Mesenchymal stem cell (in vitro differentiated cells and primary cell): ENCODE results near the gene FMO5. TPM values are rescaled to one million over a fixed set of nuclear protein-coding genes. Genes with fewer than 3 reads are reported as not detected.

Experiments
- DNase-seq: peaks from one replicate; pipeline ENCODE4 v3.0.0-alpha.2; 2013
- H2AFZ ChIP-seq: one replicate; pipeline ENCODE4 v1.6.1; 2013; ENCODE audit warnings: low read depth, mild to moderate bottlenecking, control low read depth, inconsistent platforms, low read length, moderate library complexity
- H2AK5ac ChIP-seq: 2 replicates; pipeline ENCODE4 v1.6.1; 2013; ENCODE audit warnings: low read length, moderate library complexity, mild to moderate bottlenecking, inconsistent platforms; ENCODE audit not compliant: severe bottlenecking
- H2BK120ac ChIP-seq: one replicate; pipeline ENCODE4 v1.6.1; 2013; ENCODE audit warnings: low read depth, mild to moderate bottlenecking, inconsistent platforms, low read length, moderate library complexity
- H2BK12ac ChIP-seq, 2 experiments: one replicate each; pipeline ENCODE4 v1.6.1; 2013; ENCODE audit warnings: inconsistent platforms in 2 of 2, low read length in 2 of 2, mild to moderate bottlenecking in 2 of 2, moderate library complexity in 2 of 2, control low read depth in 1 of 2
- H2BK15ac ChIP-seq: one replicate; pipeline ENCODE4 v1.6.1; 2013; ENCODE audit warnings: mild to moderate bottlenecking, low read depth, inconsistent platforms; ENCODE audit not compliant: poor library complexity, severe bottlenecking
- H2BK5ac ChIP-seq: 2 replicates; pipeline ENCODE4 v1.6.1; 2013; ENCODE audit warnings: low read depth, mild to moderate bottlenecking, low read length, control low read depth, inconsistent platforms; ENCODE audit not compliant: poor library complexity, severe bottlenecking
- H3K14ac ChIP-seq, 2 experiments: one replicate each; pipeline ENCODE4 v1.6.1; 2013; ENCODE audit warnings: inconsistent platforms in 2 of 2, low read length in 2 of 2, control low read depth in 1 of 2, mild to moderate bottlenecking in 1 of 2, moderate library complexity in 1 of 2
- H3K18ac ChIP-seq, 2 experiments: one replicate each; pipeline ENCODE4 v1.6.1; 2013; ENCODE audit warnings: inconsistent platforms in 2 of 2, low read length in 2 of 2, control low read depth in 1 of 2, low read depth in 1 of 2, mild to moderate bottlenecking in 1 of 2
- H3K23ac ChIP-seq, 2 experiments: one replicate each; pipeline ENCODE4 v1.6.1; 2013; ENCODE audit warnings: inconsistent platforms in 2 of 2, low read length in 2 of 2, mild to moderate bottlenecking in 2 of 2, moderate library complexity in 2 of 2, control low read depth in 1 of 2
- H3K27ac ChIP-seq: 2 replicates; pipeline ENCODE4 v1.5.1; 2013; ENCODE audit warnings: mild to moderate bottlenecking, moderate library complexity, low read length, control low read depth, inconsistent platforms; ENCODE audit not compliant: poor library complexity, severe bottlenecking
- H3K27me3 ChIP-seq, 2 experiments: 2 replicates each; pipeline versions ENCODE4 v1.6.1 to v1.7.0; 2013; ENCODE audit warnings: low read length in 2 of 2, mild to moderate bottlenecking in 2 of 2, moderate library complexity in 2 of 2, control low read depth in 1 of 2, inconsistent platforms in 1 of 2; ENCODE audit not compliant: control insufficient read depth in 1 of 2, insufficient read depth in 1 of 2
- H3K36me3 ChIP-seq, 2 experiments: 2 replicates each; pipeline versions ENCODE4 v1.6.1 to v1.7.0; 2013; ENCODE audit warnings: low read length in 2 of 2, control low read depth in 1 of 2, inconsistent platforms in 1 of 2, low read depth in 1 of 2, mild to moderate bottlenecking in 1 of 2; ENCODE audit not compliant: insufficient read depth in 2 of 2, control insufficient read depth in 1 of 2
- H3K4ac ChIP-seq, 2 experiments: one replicate each; pipeline ENCODE4 v1.6.1; 2013; ENCODE audit warnings: inconsistent platforms in 2 of 2, low read length in 2 of 2, mild to moderate bottlenecking in 2 of 2, moderate library complexity in 2 of 2, control low read depth in 1 of 2, low read depth in 1 of 2
- H3K4me1 ChIP-seq: 2 replicates; pipeline ENCODE4 v1.6.1; 2013; ENCODE audit warnings: low read depth, low read length, control low read depth; ENCODE audit not compliant: control insufficient read depth, insufficient read depth
- H3K4me2 ChIP-seq: 2 replicates; pipeline ENCODE4 v1.6.1; 2013; ENCODE audit warnings: low read length, mild to moderate bottlenecking, inconsistent platforms; ENCODE audit not compliant: poor library complexity, severe bottlenecking
- H3K4me3 ChIP-seq, 2 experiments: 2 replicates each; pipeline versions ENCODE4 v1.5.1 to v1.7.0; 2013; ENCODE audit warnings: low read length in 2 of 2, mild to moderate bottlenecking in 2 of 2, control low read depth in 1 of 2, low read depth in 1 of 2; ENCODE audit not compliant: insufficient read depth in 1 of 2
- H3K79me1 ChIP-seq: replicated peaks from 2 replicates; pipeline ENCODE4 v1.6.1; 2013; ENCODE audit warnings: mild to moderate bottlenecking, control low read depth, low read length, inconsistent platforms; ENCODE audit not compliant: poor library complexity, severe bottlenecking
- H3K9ac ChIP-seq: 2 replicates; pipeline ENCODE4 v1.7.0; 2013; ENCODE audit warnings: mild to moderate bottlenecking, low read length, moderate library complexity
- H3K9me3 ChIP-seq: 2 replicates; pipeline ENCODE4 v1.7.0; 2013; ENCODE audit warnings: mild to moderate bottlenecking, low read length; ENCODE audit not compliant: control insufficient read depth
- H4K8ac ChIP-seq: one replicate; pipeline ENCODE4 v1.6.1; 2013; ENCODE audit warnings: inconsistent platforms, mild to moderate bottlenecking, low read length, moderate library complexity
- H4K91ac ChIP-seq: one replicate; pipeline ENCODE4 v1.6.1; 2013; ENCODE audit warnings: mild to moderate bottlenecking, low read length, inconsistent platforms
- WGBS: methylation state at CpG from one replicate; pipeline ENCODE4 v1.1.7; 2013; ENCODE audit warnings: mixed read lengths; 5-methylcytosine and 5-hydroxymethylcytosine counted together
- polyA plus RNA-seq, 2 experiments: library from polyadenylated mRNA; stranded (reverse); fragments of 200-250 nt; gene quantifications; one replicate each; pipeline ENCODE4 v1.2.3, GENCODE V29; 2013

The FMO5 gene, protein sequence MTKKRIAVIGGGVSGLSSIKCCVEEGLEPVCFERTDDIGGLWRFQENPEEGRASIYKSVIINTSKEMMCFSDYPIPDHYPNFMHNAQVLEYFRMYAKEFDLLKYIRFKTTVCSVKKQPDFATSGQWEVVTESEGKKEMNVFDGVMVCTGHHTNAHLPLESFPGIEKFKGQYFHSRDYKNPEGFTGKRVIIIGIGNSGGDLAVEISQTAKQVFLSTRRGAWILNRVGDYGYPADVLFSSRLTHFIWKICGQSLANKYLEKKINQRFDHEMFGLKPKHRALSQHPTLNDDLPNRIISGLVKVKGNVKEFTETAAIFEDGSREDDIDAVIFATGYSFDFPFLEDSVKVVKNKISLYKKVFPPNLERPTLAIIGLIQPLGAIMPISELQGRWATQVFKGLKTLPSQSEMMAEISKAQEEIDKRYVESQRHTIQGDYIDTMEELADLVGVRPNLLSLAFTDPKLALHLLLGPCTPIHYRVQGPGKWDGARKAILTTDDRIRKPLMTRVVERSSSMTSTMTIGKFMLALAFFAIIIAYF
- 0.51 TPM for polyA plus RNA-seq (2013, experiment 1 of 2)
- 0.56 TPM for polyA plus RNA-seq (2013, experiment 2 of 2)

DNA sequence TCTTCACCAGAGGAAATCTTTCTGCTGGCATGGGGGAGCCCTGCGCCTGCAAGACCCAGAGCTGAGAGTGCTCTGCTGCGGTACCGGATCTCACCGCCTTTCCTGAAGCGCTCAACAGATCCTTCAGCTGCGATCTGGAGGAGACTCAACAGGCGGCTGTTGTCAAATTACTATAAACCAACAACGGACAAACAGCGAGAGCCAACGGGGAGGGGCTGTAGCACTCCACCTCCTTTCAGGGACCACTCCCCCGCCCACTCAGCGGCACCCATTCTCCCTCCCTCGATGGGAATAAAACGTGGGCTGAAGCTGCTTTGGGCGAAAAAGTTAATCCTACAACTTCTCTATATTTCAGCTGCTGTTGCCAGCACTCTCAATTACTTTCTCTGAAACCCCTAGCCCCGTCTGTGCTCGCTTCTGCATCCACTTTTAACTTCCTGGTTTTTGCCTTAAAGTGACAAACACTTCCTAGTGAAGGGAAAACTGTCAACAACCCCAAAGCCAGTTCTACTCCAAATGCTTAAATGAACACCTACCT is at the start of gene FMO5:
Gene FMO5 (minus strand): TSS at position 147 of the 538 bp plus-strand sequence. CDS start 310 bp downstream, outside the sequence.
- Histone ChIP-seq H3K9ac (peak within 1 kb of the TSS; percentile 89), H2BK120ac (no peak within 1 kb of the TSS), H2AFZ (peak within 1 kb of the TSS; percentile 79), H2BK15ac (no peak within 1 kb of the TSS), H2AK5ac (no peak within 1 kb of the TSS), H3K4me3 (peak within 1 kb of the TSS; percentile 67 to 92), H4K91ac (no peak within 1 kb of the TSS), H3K9me3 (no peaks in the 10 kb centered on the region), H3K36me3 (no peaks in the 10 kb centered on the region), H3K14ac (peak within 1 kb of the TSS in 1 of 2 experiments; percentile 87), H3K27ac (no peak within 1 kb of the TSS), H3K27me3 (no peaks in the 10 kb centered on the region), H3K4me2 (peak within 1 kb of the TSS; percentile 89), H3K79me1 (no peaks in the 10 kb centered on the region), H2BK5ac (no peak within 1 kb of the TSS), H3K4me1 (peaks cover 1% of the 10 kb centered on the region), H3K23ac (no peak within 1 kb of the TSS), H2BK12ac (no peak within 1 kb of the TSS), H3K4ac (peak within 1 kb of the TSS in 1 of 2 experiments; percentile 26), H3K18ac (peak within 1 kb of the TSS in 1 of 2 experiments; percentile 41), H4K8ac (peak within 1 kb of the TSS; percentile 55)
- DNase-seq, result peak; percentile 84
- under 1% methylated on average over 17 of the region's 17 CpGs for WGBS

DNA sequence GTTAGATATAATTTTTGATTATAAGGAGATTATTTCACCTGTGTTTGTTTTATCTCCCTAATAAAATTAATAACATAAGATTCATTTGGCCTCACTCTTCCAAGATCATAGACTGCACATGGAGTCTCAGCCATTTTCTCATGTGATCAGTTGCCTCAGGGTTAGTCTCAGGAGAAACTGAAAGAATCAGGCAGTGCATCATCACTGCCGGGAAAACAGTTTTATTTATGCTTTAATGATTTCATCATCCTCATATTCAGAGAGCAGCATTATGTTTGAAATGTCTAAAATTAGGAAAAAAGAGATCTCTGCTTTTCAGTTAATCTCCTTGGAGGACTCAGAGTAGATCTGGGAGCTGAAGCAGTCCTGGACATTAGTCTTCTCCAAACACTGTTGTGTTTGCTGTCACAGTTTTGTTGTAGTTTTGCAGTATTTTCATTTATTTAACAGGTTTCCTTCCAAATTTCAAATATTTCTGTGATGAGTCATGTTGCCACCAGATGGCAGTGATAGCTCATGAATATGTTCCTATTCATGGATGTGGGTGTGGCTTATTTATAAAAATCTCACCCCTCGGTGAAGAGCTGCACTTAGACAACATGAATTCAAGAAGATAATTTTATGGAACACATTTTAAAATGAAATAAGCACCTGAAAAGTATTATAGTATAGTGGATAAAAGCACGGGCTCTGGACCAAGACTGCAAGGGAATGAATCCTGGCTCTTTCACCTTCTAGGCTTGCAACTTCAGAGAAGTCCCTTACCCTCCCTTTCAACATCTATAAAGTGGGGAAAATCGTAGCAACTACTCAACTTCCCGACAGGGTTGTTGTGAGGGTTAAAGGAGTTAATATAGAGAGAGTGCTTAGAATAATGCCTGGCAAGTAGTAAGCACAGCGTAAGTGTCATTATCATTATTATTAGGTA is 48.5 kb upstream of the FMO5 start:
- 100% methylated on average over 1 of the region's 6 CpGs for WGBS
- Histone ChIP-seq H3K4ac (no peak overlapping the region), H3K27ac (peak overlapping the region; percentile 68), H3K23ac (no peak overlapping the region), H3K79me1 (peaks cover 2% of the 10 kb centered on the region), H3K36me3 (peaks cover 9 to 72% of the 10 kb centered on the region in 2 experiments), H2AFZ (no peak overlapping the region), H3K18ac (no peak overlapping the region), H3K9ac (peak overlapping the region; percentile 88), H2AK5ac (no peak overlapping the region), H3K4me1 (no peaks in the 10 kb centered on the region), H2BK15ac (no peak overlapping the region), H3K4me3 (peak overlapping the region in 1 of 2 experiments; percentile 45), H3K9me3 (no peaks in the 10 kb centered on the region), H3K14ac (no peak overlapping the region), H2BK12ac (no peak overlapping the region), H4K91ac (no peak overlapping the region), H2BK5ac (no peak overlapping the region), H3K4me2 (no peak overlapping the region), H4K8ac (no peak overlapping the region), H3K27me3 (no peaks in the 10 kb centered on the region), H2BK120ac (no peak overlapping the region)
- peak; percentile 83 for DNase-seq

DNA sequence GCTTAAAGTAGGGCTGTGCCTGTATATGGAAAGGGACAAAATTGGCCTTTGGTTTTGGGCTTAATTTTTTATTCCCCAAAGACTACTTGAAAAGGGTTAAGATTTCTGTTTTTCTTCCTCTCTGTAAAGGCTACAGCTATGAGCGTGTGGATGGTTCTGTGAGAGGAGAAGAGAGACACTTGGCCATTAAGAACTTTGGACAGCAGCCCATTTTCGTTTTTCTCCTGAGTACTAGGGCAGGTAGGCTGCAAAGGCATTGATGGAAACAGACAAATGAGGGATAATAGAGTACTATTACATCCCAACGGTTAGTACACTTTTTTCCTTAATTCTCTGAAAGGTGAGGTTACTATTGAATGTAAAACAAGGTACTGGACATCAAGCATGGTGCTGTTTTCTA is 46.9 kb upstream of the FMO5 start:
- H4K8ac ChIP-seq, result no peak overlapping the region
- H2BK5ac ChIP-seq, result no peak overlapping the region
- no peak overlapping the region for H2BK15ac ChIP-seq
- H2AK5ac ChIP-seq, result no peak overlapping the region
- H3K18ac ChIP-seq, result no peak overlapping the region
- 89% methylated on average over 3 of the region's 3 CpGs for WGBS
- no peaks in the 10 kb centered on the region for H3K9me3 ChIP-seq
- no peak overlapping the region for H3K27ac ChIP-seq
- H3K9ac ChIP-seq, result peak overlapping the region; percentile 88
- no peak overlapping the region for H3K23ac ChIP-seq
- H3K4ac ChIP-seq, result no peak overlapping the region
- DNase-seq, result no peak
- H3K27me3 ChIP-seq, result no peaks in the 10 kb centered on the region
- H2BK120ac ChIP-seq, result no peak overlapping the region
- peaks cover 6 to 75% of the 10 kb centered on the region in 2 experiments for H3K36me3 ChIP-seq
- H3K4me1 ChIP-seq, result no peaks in the 10 kb centered on the region
- H3K4me2 ChIP-seq, result no peak overlapping the region
- H3K79me1 ChIP-seq, result peaks cover 4% of the 10 kb centered on the region
- no peak overlapping the region for H2AFZ ChIP-seq
- H3K4me3 ChIP-seq, result no peak overlapping the region
- no peak overlapping the region for H3K14ac ChIP-seq
- no peak overlapping the region for H4K91ac ChIP-seq
- no peak overlapping the region for H2BK12ac ChIP-seq
